Mammary epithelial cell (primary cell): ENCODE results near the gene TDRD9.

Experiments used
- CTCF ChIP-seq, 2 donors: IDR thresholded peaks in 1 of 2; conservative IDR thresholded peaks in 1 of 2; 2 replicates each; pipeline ENCODE4 v1.5.1; 2011 to 2012; ENCODE audit warnings: inconsistent platforms in 2 of 2, low read length in 2 of 2, mild to moderate bottlenecking in 2 of 2, control low read depth in 1 of 2, low read depth in 1 of 2; ENCODE audit not compliant: insufficient read depth in 1 of 2; ENCODE audit errors: extremely low read depth in 1 of 2
- EZH2 ChIP-seq: IDR thresholded peaks from 2 replicates; pipeline ENCODE4 v1.6.1; 2012; ENCODE audit warnings: low read length, inconsistent platforms, borderline replicate concordance

GRCh38 chr14:103994535-103995184 lies 66.4 kb downstream of the TDRD9 start:
- no peak for TF ChIP-seq EZH2
- TF ChIP-seq CTCF (conservative IDR thresholded peaks at IDR 0.05 in 1 of 2, IDR thresholded peaks at IDR 0.05 in 1 of 2; ENCODE audit: extremely low read depth in 1 of 2, insufficient read depth in 1 of 2, low read depth in 1 of 2, low read length in 2 of 2), result no peak
